ENCODE data around the gene B4GALT2. TPM values are rescaled to one million over a fixed set of nuclear protein-coding genes. Genes with fewer than 3 reads are reported as not detected.
A peak's percentile ranks its signal among the peaks of the same experiment; 100 is the strongest.

B4GALT2 gene
- total RNA-seq, 1 donor = 99.5 TPM

- DNase-seq (ENCODE audit: insufficient read length, low spot score, missing footprints) = no peak
- Histone ChIP-seq H3K36me3 (ENCODE audit: insufficient read depth, low read length) (no peaks in the 10 kb centered on the region), H3K27me3 (ENCODE audit: insufficient read depth, low read length) (no peaks in the 10 kb centered on the region), H3K27ac (ENCODE audit: low read depth, low read length) (no peak overlapping the region), H3K4me2 (ENCODE audit: insufficient read depth, low read length) (no peak overlapping the region), H3K4me1 (ENCODE audit: insufficient read depth, low read length) (no peaks in the 10 kb centered on the region), H3K4me3 (ENCODE audit: insufficient read depth, low read length) (no peak overlapping the region), H4K20me1 (ENCODE audit: insufficient read depth, low read length) (no peaks in the 10 kb centered on the region), H3K79me2 (ENCODE audit: insufficient read depth, low read length) (no peaks in the 10 kb centered on the region), H2AFZ (ENCODE audit: low read length) (no peak overlapping the region), H3K9me3 (ENCODE audit: low read depth, low read length) (no peaks in the 10 kb centered on the region)
- no peak for TF ChIP-seq CTCF (IDR thresholded peaks at IDR 0.05; ENCODE audit: extremely low read depth, low read depth, low read length)
Measured at GRCh38 chr1:43999455-43999854, 20.4 kb downstream of the B4GALT2 start.

- no peaks in the 10 kb centered on the region for H3K79me2 ChIP-seq (ENCODE audit: insufficient read depth, low read length)
- no peaks in the 10 kb centered on the region for H4K20me1 ChIP-seq (ENCODE audit: insufficient read depth, low read length)
- no peaks in the 10 kb centered on the region for H3K27me3 ChIP-seq (ENCODE audit: insufficient read depth, low read length)
- DNase-seq (ENCODE audit: insufficient read length, low spot score, missing footprints) = no peak
- H3K4me3 ChIP-seq (ENCODE audit: insufficient read depth, low read length) = no peak overlapping the region
- H3K4me1 ChIP-seq (ENCODE audit: insufficient read depth, low read length) = no peaks in the 10 kb centered on the region
- TF ChIP-seq CTCF (IDR thresholded peaks at IDR 0.05; ENCODE audit: extremely low read depth, low read depth, low read length) = no peak
- H2AFZ ChIP-seq (ENCODE audit: low read length) = no peak overlapping the region
- H3K4me2 ChIP-seq (ENCODE audit: insufficient read depth, low read length) = no peak overlapping the region
- H3K9me3 ChIP-seq (ENCODE audit: low read depth, low read length) = no peaks in the 10 kb centered on the region
- no peaks in the 10 kb centered on the region for H3K36me3 ChIP-seq (ENCODE audit: insufficient read depth, low read length)
- no peak overlapping the region for H3K27ac ChIP-seq (ENCODE audit: low read depth, low read length)
Measured at GRCh38 chr1:44000122-44000665, 21.2 kb downstream of the B4GALT2 start.

- no peak for TF ChIP-seq CTCF (IDR thresholded peaks at IDR 0.05; ENCODE audit: extremely low read depth, low read depth, low read length)
- DNase-seq (ENCODE audit: insufficient read length, low spot score, missing footprints) = no peak
- H3K27ac ChIP-seq (ENCODE audit: low read depth, low read length) = no peak overlapping the region
- H4K20me1 ChIP-seq (ENCODE audit: insufficient read depth, low read length) = no peaks in the 10 kb centered on the region
- H3K79me2 ChIP-seq (ENCODE audit: insufficient read depth, low read length) = no peaks in the 10 kb centered on the region
- H2AFZ ChIP-seq (ENCODE audit: low read length) = no peak overlapping the region
- H3K4me2 ChIP-seq (ENCODE audit: insufficient read depth, low read length) = no peak overlapping the region
- peaks cover 3% of the 10 kb centered on the region for H3K4me1 ChIP-seq (ENCODE audit: insufficient read depth, low read length)
- H3K4me3 ChIP-seq (ENCODE audit: insufficient read depth, low read length) = no peak overlapping the region
- no peaks in the 10 kb centered on the region for H3K27me3 ChIP-seq (ENCODE audit: insufficient read depth, low read length)
- H3K9me3 ChIP-seq (ENCODE audit: low read depth, low read length) = no peaks in the 10 kb centered on the region
- no peaks in the 10 kb centered on the region for H3K36me3 ChIP-seq (ENCODE audit: insufficient read depth, low read length)
Measured at GRCh38 chr1:44002165-44002564, 23.2 kb downstream of the B4GALT2 start.

GRCh38 chr1:44002606-44003157, 23.7 kb downstream of the B4GALT2 start:
- peak; percentile 5 for TF ChIP-seq CTCF (IDR thresholded peaks at IDR 0.05; ENCODE audit: extremely low read depth, low read depth, low read length)

More at GRCh38 chr1:44002606-44003157, 23.7 kb downstream of the B4GALT2 start:
- Histone ChIP-seq H3K79me2 (ENCODE audit: insufficient read depth, low read length) (no peaks in the 10 kb centered on the region), H3K27ac (ENCODE audit: low read depth, low read length) (no peak overlapping the region), H4K20me1 (ENCODE audit: insufficient read depth, low read length) (no peaks in the 10 kb centered on the region), H3K27me3 (ENCODE audit: insufficient read depth, low read length) (no peaks in the 10 kb centered on the region), H3K36me3 (ENCODE audit: insufficient read depth, low read length) (no peaks in the 10 kb centered on the region), H2AFZ (ENCODE audit: low read length) (no peak overlapping the region), H3K4me1 (ENCODE audit: insufficient read depth, low read length) (peaks cover 3% of the 10 kb centered on the region), H3K4me2 (ENCODE audit: insufficient read depth, low read length) (no peak overlapping the region), H3K9me3 (ENCODE audit: low read depth, low read length) (no peaks in the 10 kb centered on the region), H3K4me3 (ENCODE audit: insufficient read depth, low read length) (no peak overlapping the region)
- DNase-seq (ENCODE audit: insufficient read length, low spot score, missing footprints) = no peak
